ENCODE results near the gene CDK5R1.
A peak's percentile ranks its signal among the peaks of the same experiment; 100 is the strongest.

The CDK5R1 gene

GRCh38 chr17:32479074-32479617 is 7.6 kb upstream of the CDK5R1 start:
- in situ Hi-C loops (cut with MboI; ENCODE audit: low sequenced_read_pairs, unreplicated experiment): no loop called here
- no peak for DNase-seq (ENCODE audit: low spot score)
- no peak for TF ChIP-seq CTCF (IDR thresholded peaks at IDR 0.05; ENCODE audit: borderline replicate concordance, control extremely low read depth, extremely low read depth, insufficient read depth, missing control alignments)

- in situ Hi-C loops (cut with MboI; ENCODE audit: low sequenced_read_pairs, unreplicated experiment): loop anchor here (10.0 kb wide), 1 partner anchor 284 kb away; no protein-coding TSS in a partner anchor
- no peak for TF ChIP-seq CTCF (IDR thresholded peaks at IDR 0.05; ENCODE audit: borderline replicate concordance, control extremely low read depth, extremely low read depth, insufficient read depth, missing control alignments)
- no peak for DNase-seq (ENCODE audit: low spot score)
These were observed 5.6 kb upstream of the CDK5R1 start for GRCh38 chr17:32481193-32481592.

GRCh38 chr17:32482568-32483320 is 4.0 kb upstream of the CDK5R1 start:
- no peak for DNase-seq (ENCODE audit: low spot score)
- in situ Hi-C loops (cut with MboI; ENCODE audit: low sequenced_read_pairs, unreplicated experiment): loop anchor here (10.0 kb wide), 1 partner anchor 282 kb away; no protein-coding TSS in a partner anchor
- TF ChIP-seq CTCF (IDR thresholded peaks at IDR 0.05; ENCODE audit: borderline replicate concordance, control extremely low read depth, extremely low read depth, insufficient read depth, missing control alignments): no peak

GRCh38 chr17:32483451-32484019 is 3.3 kb upstream of the CDK5R1 start:
- peak; percentile 83 for DNase-seq (ENCODE audit: low spot score)
- in situ Hi-C loops (cut with MboI; ENCODE audit: low sequenced_read_pairs, unreplicated experiment): loop anchor here (10.0 kb wide), 1 partner anchor 281 kb away; no protein-coding TSS in a partner anchor

GRCh38 chr17:32484041-32484461 is 2.7 kb upstream of the CDK5R1 start:
- no peak for DNase-seq (ENCODE audit: low spot score)
- in situ Hi-C loops (cut with MboI; ENCODE audit: low sequenced_read_pairs, unreplicated experiment): loop anchor here (10.0 kb wide), 1 partner anchor 281 kb away; no protein-coding TSS in a partner anchor
- no peak for TF ChIP-seq CTCF (IDR thresholded peaks at IDR 0.05; ENCODE audit: borderline replicate concordance, control extremely low read depth, extremely low read depth, insufficient read depth, missing control alignments)

More at GRCh38 chr17:32483451-32484019, 3.3 kb upstream of the CDK5R1 start:
- TF ChIP-seq CTCF (IDR thresholded peaks at IDR 0.05; ENCODE audit: borderline replicate concordance, control extremely low read depth, extremely low read depth, insufficient read depth, missing control alignments): peak; percentile 81

- in situ Hi-C loops (cut with MboI; ENCODE audit: low sequenced_read_pairs, unreplicated experiment): loop anchor here (10.0 kb wide), 1 partner anchor 280 kb away; no protein-coding TSS in a partner anchor
- TF ChIP-seq CTCF (IDR thresholded peaks at IDR 0.05; ENCODE audit: borderline replicate concordance, control extremely low read depth, extremely low read depth, insufficient read depth, missing control alignments): no peak
These were observed 2.2 kb upstream of the CDK5R1 start for GRCh38 chr17:32484628-32485027.

More at GRCh38 chr17:32484628-32485027, 2.2 kb upstream of the CDK5R1 start:
- DNase-seq (ENCODE audit: low spot score): no peak

Data from GM13976 (cell line).